ENCODE measurements around the gene KMT2C.

Gene KMT2C

GRCh38 chr7:152203095-152203494 is 232.7 kb downstream of the KMT2C start:
- DNase-seq (ENCODE audit: low read depth, low spot score) = no peak

- no peak for DNase-seq (ENCODE audit: low read depth, low spot score)
These were observed 233.7 kb downstream of the KMT2C start for GRCh38 chr7:152202056-152202455.

- DNase-seq (ENCODE audit: low read depth, low spot score) = no peak
These were observed 235.4 kb downstream of the KMT2C start for GRCh38 chr7:152200395-152200794.

GRCh38 chr7:152196391-152196790 is 239.4 kb downstream of the KMT2C start:
- DNase-seq (ENCODE audit: low read depth, low spot score) = no peak

GRCh38 chr7:152193880-152194279 is 241.9 kb downstream of the KMT2C start:
- DNase-seq (ENCODE audit: low read depth, low spot score) = no peak

- no peak for DNase-seq (ENCODE audit: low read depth, low spot score)
These were observed 246.7 kb downstream of the KMT2C start for GRCh38 chr7:152189061-152189460.

- DNase-seq (ENCODE audit: low read depth, low spot score) = no peak
These were observed 250.2 kb downstream of the KMT2C start for GRCh38 chr7:152185558-152185957.

- DNase-seq (ENCODE audit: low read depth, low spot score) = no peak
These were observed 255.2 kb downstream of the KMT2C start for GRCh38 chr7:152180587-152180986.

- DNase-seq (ENCODE audit: low read depth, low spot score) = no peak
These were observed 255.8 kb downstream of the KMT2C start for GRCh38 chr7:152180048-152180447.

- DNase-seq (ENCODE audit: low read depth, low spot score) = no peak
These were observed 257.3 kb downstream of the KMT2C start for GRCh38 chr7:152178405-152179058.

GRCh38 chr7:152177681-152178404 is 258.0 kb downstream of the KMT2C start:
- DNase-seq (ENCODE audit: low read depth, low spot score) = no peak

GRCh38 chr7:152176797-152177196 is 259.0 kb downstream of the KMT2C start:
- DNase-seq (ENCODE audit: low read depth, low spot score) = no peak

GRCh38 chr7:152173372-152174070 is 262.3 kb downstream of the KMT2C start:
- no peak for DNase-seq (ENCODE audit: low read depth, low spot score)

GRCh38 chr7:152162287-152162686 is 273.5 kb downstream of the KMT2C start:
- DNase-seq (ENCODE audit: low read depth, low spot score) = no peak

- DNase-seq (ENCODE audit: low read depth, low spot score) = no peak
These were observed 274.6 kb downstream of the KMT2C start for GRCh38 chr7:152161171-152161570.

- no peak for DNase-seq (ENCODE audit: low read depth, low spot score)
These were observed 276.8 kb downstream of the KMT2C start for GRCh38 chr7:152158801-152159587.

GRCh38 chr7:152152267-152152666 is 283.5 kb downstream of the KMT2C start:
- DNase-seq (ENCODE audit: low read depth, low spot score) = no peak

GRCh38 chr7:152149363-152149762 is 286.4 kb downstream of the KMT2C start:
- DNase-seq (ENCODE audit: low read depth, low spot score) = no peak

GRCh38 chr7:152148706-152149105 is 287.1 kb downstream of the KMT2C start:
- no peak for DNase-seq (ENCODE audit: low read depth, low spot score)

- DNase-seq (ENCODE audit: low read depth, low spot score) = no peak
These were observed 289.8 kb downstream of the KMT2C start for GRCh38 chr7:152145853-152146466.

GRCh38 chr7:152144557-152145245 is 291.1 kb downstream of the KMT2C start:
- DNase-seq (ENCODE audit: low read depth, low spot score) = no peak
